T follicular helper cell (primary cell): ENCODE measurements around the gene ANKRD13A.

Experiments
- DNase-seq: peaks from one replicate; pipeline ENCODE4 v3.0.0-alpha.2; 2020; ENCODE audit warnings: low read depth
- total RNA-seq, 2 experiments: gene quantifications; one replicate each; lab custom pipeline; 2026; lab: John Stamatoyannopoulos, UW

Gene ANKRD13A
- 75.7 to 147 reads per million in 2 experiments for total RNA-seq

DNA sequence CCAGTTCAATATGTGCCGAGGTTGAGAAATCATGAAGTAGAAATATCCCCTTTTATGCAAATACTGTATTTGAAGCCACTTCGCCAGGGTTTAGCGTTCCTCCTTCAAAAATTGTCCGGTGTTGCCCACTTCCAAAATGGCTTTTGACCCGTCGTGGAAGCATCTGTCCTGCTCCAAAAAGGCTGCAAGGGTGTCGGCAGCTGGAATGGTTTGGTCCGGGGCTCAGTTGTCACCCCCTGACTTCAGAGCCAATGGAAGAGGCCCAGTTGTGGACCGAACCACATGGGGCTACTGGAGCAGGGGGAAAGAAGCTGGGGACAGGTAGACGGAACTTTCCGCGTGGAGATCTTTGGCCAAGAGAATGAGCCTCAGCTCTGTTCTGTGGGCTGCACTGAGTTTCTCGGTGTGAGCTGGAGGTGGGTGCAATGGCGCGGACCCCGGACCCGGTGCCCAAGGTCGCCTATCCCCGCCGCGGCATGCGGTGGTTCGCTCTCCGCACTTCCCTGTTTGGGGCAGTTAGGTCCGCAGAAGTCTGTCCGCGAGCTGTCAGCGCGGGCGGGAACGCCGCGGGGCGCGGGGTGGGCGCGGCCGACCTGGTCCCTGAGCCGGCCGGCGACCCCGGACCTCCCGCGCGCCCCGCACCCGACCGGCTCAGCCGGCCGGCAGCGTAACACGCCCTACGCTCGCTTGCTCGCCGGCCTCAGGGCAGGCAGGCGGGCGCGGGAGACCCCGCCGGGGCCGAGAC, at the start of gene ANKRD13A:
Gene ANKRD13A (plus strand): TSS at position 527 of the 745 bp plus-strand sequence. CDS start 259 bp downstream, outside the sequence.
- peak; percentile 80 for DNase-seq

DNA sequence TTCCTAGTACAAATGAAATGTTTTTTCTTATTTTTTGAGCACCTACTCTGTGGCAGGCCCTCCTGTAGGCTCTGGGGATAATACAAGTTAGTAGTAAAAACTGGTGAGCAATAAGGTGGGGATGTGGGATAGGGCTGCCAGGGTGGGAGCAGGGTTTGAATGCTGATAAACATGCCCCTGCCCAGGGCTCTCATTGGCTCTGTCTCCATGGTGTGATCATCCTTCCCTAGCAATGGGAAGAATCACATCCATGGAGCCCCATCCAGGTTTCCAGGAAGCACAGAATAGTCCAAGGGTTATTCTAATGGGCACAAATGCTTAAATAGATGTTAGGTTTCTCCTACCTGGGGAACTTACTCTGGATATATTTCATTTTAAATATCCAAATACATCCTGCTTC, 48.6 kb upstream of the ANKRD13A start:
- no peak for DNase-seq

DNA sequence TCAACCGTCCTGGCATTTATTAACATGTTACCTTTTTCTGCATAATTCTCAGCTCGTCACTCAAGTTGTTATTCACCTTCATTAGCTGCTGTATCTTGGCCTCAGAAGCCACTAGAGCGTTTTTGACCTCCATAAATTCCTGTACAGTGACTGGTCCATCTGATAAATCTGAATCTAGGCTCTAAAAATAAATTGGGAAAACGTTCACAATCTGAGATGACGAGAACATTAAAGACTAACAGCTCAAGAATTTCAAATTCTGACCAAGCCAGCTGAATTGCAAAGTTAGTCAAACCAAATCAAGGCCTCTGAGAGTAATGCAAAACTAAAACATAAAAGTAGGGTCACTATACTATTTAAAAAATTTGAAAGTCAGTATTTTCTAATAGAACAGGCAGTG, 48.1 kb upstream of the ANKRD13A start:
- DNase-seq, result no peak

DNA sequence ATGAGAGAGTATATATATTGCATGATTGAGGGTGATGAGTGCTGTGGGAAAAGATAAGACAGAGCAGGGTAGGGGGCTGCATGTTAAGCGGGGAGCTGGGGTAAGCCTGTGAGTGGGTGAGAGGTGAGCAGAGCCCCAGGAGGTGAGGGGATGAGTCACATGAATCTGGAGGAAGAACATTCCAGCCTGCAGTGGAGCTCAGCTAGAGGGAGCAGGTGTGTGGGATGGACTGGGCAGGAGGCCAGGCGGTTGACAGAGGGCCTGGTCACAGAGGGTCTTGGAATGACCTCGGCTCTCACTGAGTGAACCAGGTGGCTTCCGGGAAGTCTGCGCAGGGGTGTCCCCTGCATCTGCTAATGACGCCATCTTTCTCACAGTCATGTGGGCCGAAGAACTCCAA, 47.5 kb upstream of the ANKRD13A start:
- DNase-seq, result no peak

DNA sequence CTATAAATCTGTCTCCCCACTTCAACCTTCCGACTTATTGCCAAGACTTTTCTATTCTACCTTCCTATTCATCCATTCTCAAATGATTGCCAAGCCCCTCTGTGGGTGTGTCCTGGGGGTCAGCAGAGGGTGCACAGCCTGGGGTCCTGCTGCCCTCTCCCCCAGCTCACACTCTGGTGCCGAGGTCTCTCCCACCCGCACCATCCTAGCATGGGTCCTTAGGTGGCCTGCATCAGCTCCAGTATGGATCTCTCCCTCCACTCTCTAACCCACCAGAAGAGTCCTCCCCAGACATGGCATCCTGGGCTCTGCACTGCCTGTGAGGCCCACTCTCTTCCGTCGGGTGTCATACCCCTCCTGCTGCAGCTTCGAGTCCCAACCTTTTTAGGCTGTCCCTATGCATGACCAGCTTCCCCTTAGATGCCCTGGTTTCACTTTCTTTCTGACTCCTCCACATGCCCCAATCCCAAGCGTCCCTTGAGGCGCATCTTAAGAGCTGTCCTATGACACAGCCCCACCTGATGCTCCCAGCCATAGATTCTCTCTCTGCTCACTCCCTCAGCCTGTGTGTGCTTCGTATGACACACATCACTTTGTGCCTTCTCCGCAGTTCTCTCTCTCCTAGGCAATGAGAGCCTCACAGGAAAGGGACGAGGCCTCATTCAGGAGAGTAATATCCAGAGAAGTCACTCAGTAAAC, 46.9 kb upstream of the ANKRD13A start:
- DNase-seq, result no peak

DNA sequence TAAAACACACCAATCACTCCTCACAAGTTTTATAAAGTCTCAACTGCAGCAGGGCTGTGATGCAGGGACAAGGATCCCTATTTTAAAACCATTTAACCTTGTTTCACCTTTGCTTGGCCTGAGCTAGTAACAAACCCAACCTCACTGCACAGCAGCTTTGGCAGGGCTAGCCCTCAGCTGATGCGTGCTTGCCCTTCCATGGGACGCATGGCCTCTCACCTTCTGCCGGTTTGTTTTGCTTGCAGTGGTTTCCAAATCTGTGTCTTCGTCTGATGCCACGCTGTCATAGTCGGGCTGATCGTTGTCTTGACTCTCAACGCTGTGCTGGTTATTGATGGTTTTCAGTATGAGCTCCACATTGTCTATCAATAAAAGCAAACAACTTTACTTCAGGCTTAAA, 46.4 kb upstream of the ANKRD13A start:
- no peak for DNase-seq

DNA sequence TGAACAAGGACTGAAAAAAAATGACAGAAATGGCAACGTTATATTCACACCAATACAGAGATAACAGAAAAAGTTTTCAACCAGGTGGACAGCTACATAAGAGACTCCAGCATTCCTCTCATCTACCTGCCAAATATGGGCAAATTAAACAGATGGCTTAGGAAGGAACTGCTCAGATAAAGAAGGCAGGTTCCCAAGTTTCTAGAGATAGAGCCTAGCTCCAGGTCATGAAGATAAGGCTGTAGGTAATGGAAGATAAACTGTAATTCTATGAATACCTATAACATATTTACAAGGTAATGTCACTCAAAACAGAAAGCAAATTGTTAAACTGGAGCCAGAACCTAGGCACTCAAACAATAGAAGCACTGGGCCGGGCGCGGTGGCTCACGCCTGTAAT, 45.6 kb upstream of the ANKRD13A start:
- DNase-seq, result no peak

DNA sequence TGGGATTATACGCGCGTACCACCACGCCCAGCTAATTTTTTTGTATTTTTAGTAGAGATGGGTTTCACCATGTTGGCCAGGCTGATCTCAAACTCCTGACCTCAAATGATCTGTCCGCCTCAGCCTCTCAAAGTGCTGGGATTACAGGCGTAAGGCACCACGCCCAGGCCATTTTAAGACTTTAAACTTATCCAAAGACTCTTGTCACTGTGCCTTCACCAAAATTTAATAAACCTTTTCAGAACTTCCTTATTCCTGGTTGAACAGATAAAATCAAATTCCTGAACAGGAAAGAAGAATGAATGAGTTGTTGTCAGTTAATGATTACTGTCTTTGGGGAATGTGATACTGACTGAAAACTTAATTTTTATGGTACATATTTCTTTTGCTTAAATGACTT, 40.9 kb upstream of the ANKRD13A start:
- no peak for DNase-seq

DNA sequence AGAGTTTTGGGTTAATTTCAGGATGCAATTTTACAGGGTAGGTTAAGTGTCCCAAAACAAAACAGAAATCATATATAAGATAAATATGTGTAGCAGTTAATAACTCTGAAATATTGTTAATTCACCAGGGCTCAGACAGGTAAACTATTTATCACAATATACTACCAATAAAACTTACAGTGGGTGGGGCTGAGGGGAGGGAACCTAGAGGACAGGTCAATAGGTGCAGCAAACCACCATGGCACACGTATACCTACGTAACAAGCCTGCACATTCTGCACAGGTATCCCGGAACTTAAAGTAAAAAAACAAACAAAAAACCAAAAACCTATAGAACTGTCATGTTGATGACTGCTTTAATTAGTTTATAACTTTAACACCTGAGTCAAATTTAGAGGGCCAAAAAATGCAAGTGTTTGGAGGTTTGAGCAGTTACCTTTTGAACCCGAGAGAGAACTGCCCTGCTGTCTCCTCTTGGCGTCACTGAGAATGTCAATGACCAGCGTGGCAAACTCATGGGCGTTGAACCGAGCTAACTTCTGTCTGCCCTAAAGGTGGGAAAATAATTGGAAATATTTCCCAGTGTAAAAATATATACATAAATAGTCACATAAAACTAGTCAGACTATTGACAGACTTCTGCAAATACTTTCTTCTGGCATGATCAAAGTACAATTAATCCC, 39.7 kb upstream of the ANKRD13A start:
- no peak for DNase-seq

DNA sequence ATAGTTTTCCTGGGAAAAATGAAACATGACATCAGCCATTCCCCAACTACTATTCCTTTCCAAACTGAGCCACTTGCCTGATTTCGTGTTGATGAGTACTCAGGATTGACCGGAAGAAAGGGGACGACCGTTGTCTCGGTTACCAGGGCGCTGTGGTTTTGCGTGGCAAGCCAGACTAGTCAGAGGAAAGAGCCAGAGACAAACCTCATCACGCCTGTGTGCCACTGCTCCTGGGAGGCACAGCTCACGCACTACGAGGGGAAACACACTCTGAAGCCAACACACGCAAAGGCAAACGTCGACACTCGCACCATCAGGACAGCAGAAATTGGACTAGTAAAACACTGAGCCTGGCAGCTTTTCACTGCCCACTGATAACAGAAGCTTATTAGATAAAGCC, 38.0 kb upstream of the ANKRD13A start:
- DNase-seq, result no peak

DNA sequence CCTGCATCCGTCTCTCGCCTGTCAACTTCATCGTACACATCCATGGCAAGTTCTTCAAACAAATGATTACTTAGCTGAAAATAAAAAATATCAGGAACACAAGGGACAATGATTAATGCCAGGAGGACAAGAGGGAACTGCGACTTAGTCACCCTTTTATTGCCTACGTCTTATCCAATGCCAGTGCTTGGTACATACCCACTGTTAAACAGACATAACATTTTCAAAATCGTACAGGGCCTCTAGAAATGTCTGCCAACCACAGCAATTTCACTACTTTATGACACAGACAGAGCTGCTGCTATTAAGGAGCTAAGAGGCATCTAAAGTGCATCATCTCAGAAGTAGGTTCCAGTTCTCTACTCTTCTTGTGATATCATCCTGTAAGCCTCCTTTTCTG, 37.6 kb upstream of the ANKRD13A start:
- no peak for DNase-seq

DNA sequence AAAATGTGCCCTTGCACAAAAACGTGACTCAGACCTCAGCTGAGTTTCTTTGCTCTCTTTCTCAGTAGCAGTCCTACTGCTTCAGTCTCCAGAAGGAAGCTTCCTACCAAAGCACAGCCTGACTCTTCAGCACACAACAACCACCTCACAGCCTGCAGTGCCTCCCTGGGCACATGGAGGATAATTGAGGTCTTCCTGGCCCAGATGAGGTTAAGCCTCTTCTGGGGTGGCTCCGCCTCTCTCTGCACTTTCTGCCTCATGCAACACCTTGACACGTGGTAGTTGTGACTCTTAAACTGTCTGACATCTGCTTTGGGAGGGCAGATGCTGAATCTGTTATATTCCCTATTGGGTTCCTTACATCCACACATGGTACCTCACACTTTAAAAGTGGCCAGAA, 36.8 kb upstream of the ANKRD13A start:
- no peak for DNase-seq

DNA sequence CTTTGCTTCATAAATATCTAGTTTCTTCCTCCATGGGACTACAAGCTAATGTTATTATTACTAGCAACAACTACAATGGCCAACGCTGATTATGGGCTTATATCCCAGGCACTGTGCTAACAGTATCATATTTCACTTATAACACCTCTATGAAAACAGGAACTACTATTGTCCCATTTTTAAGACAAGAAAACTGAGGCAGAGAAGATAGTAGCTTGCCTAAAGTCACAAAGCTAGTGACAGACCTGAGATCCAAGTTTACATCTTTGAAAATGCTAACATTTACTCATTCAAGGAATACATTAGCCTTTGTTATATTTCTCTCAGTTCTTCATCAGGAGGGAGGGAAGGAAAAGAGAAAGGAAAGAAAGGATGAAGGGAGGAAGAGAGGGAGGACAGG, 35.9 kb upstream of the ANKRD13A start:
- DNase-seq, result no peak

DNA sequence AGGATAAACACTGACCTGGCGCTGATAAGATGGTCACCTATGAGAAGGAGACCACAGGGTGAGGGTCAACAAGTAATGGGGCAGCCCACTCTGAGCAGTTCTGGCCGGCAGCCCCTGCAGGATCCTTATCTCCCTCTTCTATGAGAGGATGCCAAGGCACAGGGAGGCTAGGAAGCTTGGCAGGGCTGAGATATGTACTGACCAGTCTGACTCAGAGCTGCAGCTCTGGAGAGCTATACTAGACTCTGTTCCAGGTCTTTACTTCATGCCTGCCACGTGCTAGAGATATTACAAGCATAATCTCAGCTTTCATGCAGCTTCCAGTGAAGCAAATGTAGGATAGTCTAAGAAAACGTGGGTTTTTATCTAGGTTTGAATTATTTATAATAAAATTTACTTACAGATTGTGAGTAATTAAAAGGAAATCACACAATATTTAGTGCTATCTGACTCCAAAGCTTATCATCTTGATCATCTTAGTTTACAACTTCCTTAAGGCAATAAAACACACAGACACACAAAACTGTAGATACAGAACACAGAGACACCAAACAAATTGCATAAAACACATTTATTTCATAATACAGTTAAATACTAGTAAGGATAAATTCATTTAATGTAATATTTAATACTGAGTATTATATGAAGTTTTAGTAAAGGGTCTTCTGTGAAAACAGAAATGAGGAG, 35.3 kb upstream of the ANKRD13A start:
- DNase-seq, result no peak

DNA sequence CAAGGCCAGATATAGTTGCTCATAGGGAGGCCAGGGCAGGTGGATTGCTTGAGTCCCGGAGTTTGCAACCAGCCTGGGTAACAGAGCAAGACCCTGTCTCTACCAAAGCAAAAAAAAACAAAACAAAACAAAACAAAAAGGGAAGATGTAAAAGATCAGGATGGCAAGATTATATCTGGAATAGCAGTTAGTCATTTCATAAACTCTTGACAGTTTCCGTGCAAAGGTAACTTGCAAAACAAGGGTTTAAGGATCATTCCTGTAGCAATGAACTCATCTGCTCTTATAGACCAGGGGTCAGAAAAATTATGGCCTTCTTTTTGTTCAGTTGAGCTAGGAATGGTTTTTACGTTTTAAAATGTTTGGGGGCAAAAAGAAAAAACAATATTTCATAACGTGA, 32.7 kb upstream of the ANKRD13A start:
- no peak for DNase-seq

DNA sequence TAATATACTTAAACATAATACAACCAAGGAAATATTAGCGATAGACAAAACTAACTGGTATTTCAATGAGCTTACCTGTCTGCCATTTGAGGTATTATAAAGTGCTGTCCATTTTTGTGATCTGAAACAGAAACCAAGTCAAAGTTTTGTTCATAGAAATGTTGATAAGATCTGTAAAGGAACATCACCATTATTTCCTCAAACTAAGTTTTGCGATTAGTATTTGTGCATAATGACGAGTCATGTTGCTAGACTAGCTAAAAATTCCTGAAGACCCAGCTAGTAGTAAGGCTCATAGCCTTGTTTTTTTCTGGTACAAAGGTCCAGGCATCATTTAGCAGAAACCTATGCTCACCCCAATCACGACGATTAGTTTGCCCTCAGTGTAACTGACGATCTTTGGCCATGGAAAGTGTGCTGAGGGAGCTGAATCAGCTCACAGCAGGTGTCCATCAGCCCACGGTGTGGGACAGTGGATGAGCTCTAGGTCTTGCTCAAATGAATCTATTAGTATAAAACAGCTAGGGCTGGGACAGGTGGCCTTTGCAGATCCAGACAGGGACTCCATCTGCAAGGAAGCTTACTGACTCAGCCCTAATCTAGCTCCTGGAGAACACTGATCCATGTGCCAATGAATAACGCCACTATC, 31.7 kb upstream of the ANKRD13A start:
- no peak for DNase-seq

DNA sequence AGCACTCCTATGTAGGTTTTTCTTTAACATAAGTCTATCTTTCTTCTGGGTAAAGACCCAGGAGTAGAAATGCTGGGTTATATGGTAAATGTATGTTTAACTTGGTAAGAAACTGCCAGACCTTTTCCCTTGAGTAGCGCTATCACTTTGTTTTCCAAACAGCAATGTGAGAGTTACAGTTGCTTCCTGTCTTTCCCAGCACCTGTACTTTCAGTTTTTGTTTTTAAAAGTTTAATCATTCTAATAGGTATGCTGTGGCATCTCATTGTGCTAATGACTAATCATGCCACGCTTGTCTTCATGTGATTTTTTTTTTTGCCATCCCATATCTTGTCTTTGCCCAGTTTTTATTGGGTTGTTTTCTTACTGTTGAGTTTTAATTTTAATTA, 31.2 kb upstream of the ANKRD13A start:
- DNase-seq, result no peak

DNA sequence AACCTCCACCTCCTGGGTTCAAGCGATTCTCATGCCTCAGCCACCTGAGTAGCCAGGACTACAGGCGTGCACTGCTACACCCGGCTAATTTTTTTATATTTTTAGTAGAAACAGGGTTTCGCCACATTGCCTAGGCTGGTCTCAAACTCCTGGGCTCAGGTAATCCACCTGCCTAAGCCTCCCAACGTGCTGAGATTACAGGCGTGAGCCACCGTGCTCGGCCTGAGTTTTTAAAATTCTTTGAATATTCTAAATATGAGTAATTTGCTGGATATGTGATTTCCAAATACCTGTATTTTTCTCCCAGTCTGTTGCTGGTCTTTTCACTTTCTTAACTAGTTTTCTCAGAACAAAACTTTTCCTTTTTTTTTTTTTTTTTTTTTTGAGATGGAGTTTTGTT, 30.4 kb upstream of the ANKRD13A start:
- DNase-seq, result no peak

DNA sequence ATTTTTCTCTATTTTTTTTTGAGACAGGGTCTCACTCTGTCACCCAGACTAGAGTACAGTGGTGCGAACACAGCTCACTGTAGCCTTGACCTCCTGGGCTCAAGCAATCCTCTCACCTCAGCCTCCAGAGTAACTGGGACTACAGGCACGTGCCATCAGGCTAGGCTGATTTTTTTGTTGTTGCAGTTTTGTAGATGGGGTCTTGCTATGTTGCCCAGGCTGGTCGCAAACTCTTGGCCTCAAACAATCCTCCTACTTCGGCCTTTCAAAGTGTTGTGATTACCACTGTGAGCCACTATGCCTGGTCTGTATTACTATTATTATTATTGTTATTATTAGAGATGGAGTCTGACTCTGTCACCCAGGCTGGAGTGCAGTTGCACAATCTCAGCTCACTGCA, 26.4 kb upstream of the ANKRD13A start:
- no peak for DNase-seq

DNA sequence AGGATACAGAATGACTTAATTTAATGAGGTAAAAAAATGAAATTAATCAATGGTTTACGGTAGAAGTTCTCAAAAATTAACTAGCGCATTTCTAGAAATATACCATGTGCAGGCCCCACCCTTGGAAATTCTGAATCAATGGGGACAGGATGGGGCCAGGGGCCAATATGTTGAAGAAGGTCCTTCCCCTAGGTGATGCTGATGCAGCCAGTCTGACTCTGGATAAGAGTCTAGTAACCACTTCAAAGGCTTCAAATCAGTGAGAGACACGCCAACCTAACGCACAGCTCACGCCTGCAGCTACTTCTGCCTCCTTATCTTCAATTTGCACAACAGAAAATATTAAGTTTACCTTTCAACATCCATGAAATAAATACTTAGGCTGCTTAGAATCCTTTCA, 17.9 kb upstream of the ANKRD13A start:
- DNase-seq, result no peak

DNA sequence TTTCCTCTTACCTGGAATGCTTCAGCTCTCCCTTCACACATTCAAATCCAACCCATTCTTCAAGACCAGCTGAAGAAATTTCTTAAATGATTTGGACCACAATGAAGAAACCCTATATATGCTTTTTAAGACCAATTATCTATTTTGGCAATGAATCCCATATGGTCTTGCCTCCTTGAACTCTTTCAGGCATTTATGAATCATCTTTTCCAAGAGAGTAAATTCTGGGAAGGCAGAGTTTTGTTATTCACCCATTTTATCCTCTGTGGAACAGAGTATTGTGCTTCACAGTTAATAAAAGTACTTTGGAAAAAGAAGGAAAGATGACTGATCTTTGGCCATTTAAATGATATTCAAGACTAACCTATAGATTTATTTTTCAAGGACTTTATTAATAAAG, 17.0 kb upstream of the ANKRD13A start:
- DNase-seq, result no peak
